Esophagus squamous epithelium (tissue), 5 donors: Measurements from ENCODE around the gene TMEM123. TPM values are rescaled to one million over a fixed set of nuclear protein-coding genes. Genes with fewer than 3 reads are reported as not detected.
"Not testable (repeated sequence)": the region's sequence is repeated elsewhere in the genome, so short reads cannot be mapped to it uniquely, and the experiment has no call there.

Experiments used
- DNase-seq: peaks from one replicate; lab custom pipeline; 2025; lab: John Stamatoyannopoulos, UW
- H3K27ac ChIP-seq, 4 donors: fragments of 200-600 bp; sonication (generic); one replicate each; pipeline ENCODE4 v1.5.1; 2016 to 2019; ENCODE audit warnings: mild to moderate bottlenecking in 1 of 4
- H3K27me3 ChIP-seq, 4 donors: fragments of 200-600 bp; sonication (generic); 1 replicate in 3 of 4; 2 replicates in 1 of 4; pipeline versions ENCODE4 v1.5.1 to v1.6.0; 2017 to 2021; ENCODE audit warnings: antibody characterized with exemption in 1 of 4
- H3K36me3 ChIP-seq, 3 donors: fragments of 200-600 bp; sonication (generic); one replicate each; pipeline ENCODE4 v1.5.1; 2016 to 2019
- H3K4me1 ChIP-seq, 3 donors: fragments of 200-600 bp; sonication (generic); one replicate each; pipeline ENCODE4 v1.5.1; 2017 to 2019
- H3K4me3 ChIP-seq, 4 donors: fragments of 200-600 bp; sonication (generic); 1 replicate in 3 of 4; 2 replicates in 1 of 4; pipeline ENCODE4 v1.5.1; 2016 to 2019; ENCODE audit warnings: mild to moderate bottlenecking in 2 of 4, moderate library complexity in 1 of 4
- H3K9me3 ChIP-seq, 3 donors: fragments of 200-600 bp; sonication (generic); one replicate each; pipeline ENCODE4 v1.5.1; 2016 to 2019
- POLR2A ChIP-seq, 4 donors: fragments of 450-650 bp; IDR thresholded peaks; one replicate each; pipeline ENCODE4 v1.6.1; 2017; ENCODE audit warnings: antibody characterized with exemption in 4 of 4, mild to moderate bottlenecking in 4 of 4, moderate library complexity in 3 of 4
- WGBS, 2 donors: methylation state at CpG; one replicate each; pipeline ENCODE4 v1.1.5; 2018; 5-methylcytosine and 5-hydroxymethylcytosine counted together
- intact Hi-C: fragments of 100-400 bp; cut with DNase I; formaldehyde crosslinking; loops from one replicate; pipeline ENCODE4 v1.15.0; 2022
- total RNA-seq, 4 donors: library from RNA; depleted of rRNA; stranded (reverse); fragments of >200 nt; gene quantifications; one replicate each; pipeline ENCODE4 v1.1.0, GENCODE V29; 2016
- TF ChIP-seq, protein P1 (sequence below), 6 experiments: fragments of 450-650 bp in 4 of 6; fragments of 200-600 bp in 2 of 6; sonication (generic) in 2 of 6; IDR thresholded peaks; one replicate each; pipeline ENCODE4 v1.5.1; 2016 to 2019; ENCODE audit warnings: antibody characterized with exemption in 6 of 6, mild to moderate bottlenecking in 4 of 6, moderate library complexity in 4 of 6
- donor health status: DM: yes; HTN: yes; CAD: no.

Gene TMEM123
- total RNA-seq, 4 donors from 2014 or later: 53.2 to 152 (median 128) TPM

DNA sequence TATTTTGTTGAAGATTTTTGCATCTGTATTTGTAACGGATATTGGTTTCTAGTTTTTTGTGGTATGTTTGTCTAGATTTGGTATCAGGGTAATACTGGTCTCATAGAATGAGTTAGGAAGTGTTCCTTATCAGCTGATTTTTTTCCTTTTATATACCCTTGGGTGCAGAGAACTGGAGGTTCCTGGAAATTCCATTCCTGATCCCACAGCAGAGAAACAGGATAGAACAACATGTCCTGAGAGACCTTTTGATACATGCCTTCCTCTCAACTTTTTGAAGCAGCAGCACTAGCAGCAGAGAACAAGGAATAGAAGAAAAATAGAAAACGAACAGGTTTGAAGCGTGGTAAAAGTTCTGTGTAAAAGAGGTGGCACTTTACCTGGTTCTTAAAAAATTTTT lies 68.7 kb downstream of the TMEM123 start:
- H3K9me3 ChIP-seq: no peaks in the 10 kb centered on the region
- H3K27me3 ChIP-seq: no peaks in the 10 kb centered on the region
- H3K4me1 ChIP-seq: no peaks in the 10 kb centered on the region
- intact Hi-C loops: loop anchor here (10.0 kb wide), 1 partner anchor 111 kb away; no protein-coding TSS in a partner anchor
- H3K36me3 ChIP-seq: peaks cover 3 to 82% (median 9%) of the 10 kb centered on the region in 3 donors
- H3K27ac ChIP-seq: no peak overlapping the region
- no peak overlapping the region for H3K4me3 ChIP-seq
- no peak for DNase-seq
- 90 to 91% methylated on average over 3 of the region's 3 CpGs for WGBS, 2 donors
- no peak for TF ChIP-seq POLR2A (IDR thresholded peaks at IDR 0.05)

DNA sequence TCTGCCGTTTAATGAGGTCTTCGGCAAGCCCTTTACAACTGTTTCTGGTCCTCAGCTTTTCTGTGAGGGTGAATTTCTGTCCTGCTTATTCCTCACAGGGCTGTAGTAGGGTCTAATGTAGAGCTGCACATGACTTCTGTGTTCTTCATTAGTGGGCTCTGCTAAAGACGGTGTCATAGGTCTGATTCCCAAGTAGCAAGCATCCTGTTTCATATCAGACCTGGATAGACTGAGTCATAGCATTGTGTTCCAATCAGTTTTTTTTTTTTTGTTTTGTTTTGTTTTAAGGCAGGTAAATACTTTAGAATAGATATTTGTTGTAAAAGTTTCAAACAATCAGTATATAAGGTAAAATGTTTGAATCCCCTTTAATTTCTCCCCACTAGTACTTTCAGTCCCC lies 70.2 kb downstream of the TMEM123 start:
- Histone ChIP-seq H3K4me1 (no peaks in the 10 kb centered on the region), H3K9me3 (no peaks in the 10 kb centered on the region), H3K27ac (no peak overlapping the region), H3K36me3 (peaks cover 3 to 87% (median 9%) of the 10 kb centered on the region in 3 donors), H3K27me3 (no peaks in the 10 kb centered on the region), H3K4me3 (no peak overlapping the region)
- intact Hi-C loops: loop anchor here (10.0 kb wide), 1 partner anchor 112 kb away; no protein-coding TSS in a partner anchor
- WGBS, 2 donors: 87 to 92% methylated on average over 3 of the region's 3 CpGs
- DNase-seq: no peak
- TF ChIP-seq, protein P1, sequence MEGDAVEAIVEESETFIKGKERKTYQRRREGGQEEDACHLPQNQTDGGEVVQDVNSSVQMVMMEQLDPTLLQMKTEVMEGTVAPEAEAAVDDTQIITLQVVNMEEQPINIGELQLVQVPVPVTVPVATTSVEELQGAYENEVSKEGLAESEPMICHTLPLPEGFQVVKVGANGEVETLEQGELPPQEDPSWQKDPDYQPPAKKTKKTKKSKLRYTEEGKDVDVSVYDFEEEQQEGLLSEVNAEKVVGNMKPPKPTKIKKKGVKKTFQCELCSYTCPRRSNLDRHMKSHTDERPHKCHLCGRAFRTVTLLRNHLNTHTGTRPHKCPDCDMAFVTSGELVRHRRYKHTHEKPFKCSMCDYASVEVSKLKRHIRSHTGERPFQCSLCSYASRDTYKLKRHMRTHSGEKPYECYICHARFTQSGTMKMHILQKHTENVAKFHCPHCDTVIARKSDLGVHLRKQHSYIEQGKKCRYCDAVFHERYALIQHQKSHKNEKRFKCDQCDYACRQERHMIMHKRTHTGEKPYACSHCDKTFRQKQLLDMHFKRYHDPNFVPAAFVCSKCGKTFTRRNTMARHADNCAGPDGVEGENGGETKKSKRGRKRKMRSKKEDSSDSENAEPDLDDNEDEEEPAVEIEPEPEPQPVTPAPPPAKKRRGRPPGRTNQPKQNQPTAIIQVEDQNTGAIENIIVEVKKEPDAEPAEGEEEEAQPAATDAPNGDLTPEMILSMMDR (IDR thresholded peaks at IDR 0.05): no peak
- no peak for TF ChIP-seq POLR2A (IDR thresholded peaks at IDR 0.05)

DNA sequence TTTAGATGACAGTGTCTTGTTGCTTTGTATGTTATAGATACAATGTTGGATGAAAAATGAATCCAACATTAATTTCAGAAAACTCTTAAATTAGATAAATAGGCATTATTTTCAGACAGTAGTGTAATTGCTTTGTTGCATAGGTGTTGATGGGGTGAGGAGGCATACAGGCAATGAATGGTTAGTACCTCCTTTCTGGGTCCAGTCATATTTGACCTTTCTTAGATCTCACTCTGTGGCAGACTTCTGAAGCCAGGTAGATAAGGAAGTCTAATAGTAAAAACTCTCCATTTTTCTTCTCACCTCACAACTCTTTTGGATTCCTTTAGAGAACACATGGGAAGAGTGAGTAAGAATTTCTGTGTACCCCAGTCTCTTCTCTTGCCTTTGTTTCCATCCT lies 73.7 kb downstream of the TMEM123 start:
- Histone ChIP-seq H3K27me3 (no peaks in the 10 kb centered on the region), H3K9me3 (no peaks in the 10 kb centered on the region), H3K36me3 (peaks cover 3 to 79% (median 5%) of the 10 kb centered on the region in 3 donors), H3K4me3 (no peak overlapping the region), H3K27ac (no peak overlapping the region), H3K4me1 (peaks cover 0 to 10% (median 0%) of the 10 kb centered on the region in 3 donors)
- TF ChIP-seq, protein P1 (IDR thresholded peaks at IDR 0.05): no peak
- TF ChIP-seq POLR2A (IDR thresholded peaks at IDR 0.05): no peak
- no peak for DNase-seq
- intact Hi-C loops: no loop called here

DNA sequence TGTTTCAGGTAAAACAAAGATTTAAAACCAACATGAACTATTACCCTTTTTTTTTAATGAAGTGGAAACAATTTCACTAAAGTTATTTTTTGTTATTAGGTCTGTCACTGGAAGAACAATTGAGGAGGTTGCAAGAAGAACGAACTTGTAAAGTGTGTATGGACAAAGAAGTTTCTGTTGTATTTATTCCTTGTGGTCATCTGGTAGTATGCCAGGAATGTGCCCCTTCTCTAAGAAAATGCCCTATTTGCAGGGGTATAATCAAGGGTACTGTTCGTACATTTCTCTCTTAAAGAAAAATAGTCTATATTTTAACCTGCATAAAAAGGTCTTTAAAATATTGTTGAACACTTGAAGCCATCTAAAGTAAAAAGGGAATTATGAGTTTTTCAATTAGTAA lies 74.7 kb downstream of the TMEM123 start:
- Histone ChIP-seq H3K36me3 (peaks cover 3 to 76% (median 5%) of the 10 kb centered on the region in 3 donors), H3K27me3 (no peaks in the 10 kb centered on the region), H3K9me3 (no peaks in the 10 kb centered on the region), H3K4me1 (peaks cover 0 to 10% (median 0%) of the 10 kb centered on the region in 3 donors), H3K27ac (no peak overlapping the region), H3K4me3 (no peak overlapping the region)
- TF ChIP-seq, protein P1 (IDR thresholded peaks at IDR 0.05): no peak
- TF ChIP-seq POLR2A (IDR thresholded peaks at IDR 0.05): no peak
- WGBS, 2 donors: 86% methylated on average over 2 of the region's 2 CpGs
- DNase-seq: no peak
- intact Hi-C loops: no loop called here

DNA sequence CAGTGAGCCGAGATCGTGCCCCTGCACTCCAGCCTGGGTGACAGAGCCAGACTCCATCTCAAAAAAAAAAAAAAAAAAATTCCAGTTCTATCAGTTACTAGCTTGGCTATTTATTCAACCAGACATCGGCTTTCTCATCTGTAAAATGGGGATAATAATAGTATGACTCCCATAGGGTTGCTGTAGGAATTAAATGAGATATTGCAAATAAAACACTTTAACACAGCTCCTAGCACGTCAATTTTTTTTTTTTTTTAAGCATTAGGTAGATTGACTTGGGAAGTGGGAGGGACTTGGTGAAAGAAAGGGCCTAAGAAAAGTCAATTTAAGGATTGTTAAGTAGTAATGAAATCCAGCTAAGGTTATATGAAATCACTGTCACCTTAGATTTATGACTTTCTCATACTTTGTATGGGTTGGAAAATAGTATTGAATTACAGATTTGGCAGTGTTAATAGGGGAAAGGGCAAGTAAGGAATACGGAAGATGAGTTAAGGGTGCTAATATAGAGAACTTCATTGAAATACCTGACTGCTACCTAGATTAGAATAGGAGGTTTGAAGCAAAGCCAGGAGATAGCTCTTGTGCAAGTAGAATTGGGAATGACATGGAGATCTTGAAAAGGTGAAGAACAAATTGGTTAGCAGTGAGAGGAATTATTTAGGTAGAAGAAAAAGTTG lies 76.7 kb downstream of the TMEM123 start:
- WGBS, 2 donors: 87 to 97% methylated on average over 5 of the region's 5 CpGs
- peaks cover 0 to 10% (median 0%) of the 10 kb centered on the region in 3 donors for H3K4me1 ChIP-seq
- no peaks in the 10 kb centered on the region for H3K27me3 ChIP-seq
- DNase-seq: no peak
- H3K9me3 ChIP-seq: no peaks in the 10 kb centered on the region
- peaks cover 0 to 61% (median 3%) of the 10 kb centered on the region in 3 donors for H3K36me3 ChIP-seq
- intact Hi-C loops: no loop called here
- no peak for TF ChIP-seq POLR2A (IDR thresholded peaks at IDR 0.05)
- TF ChIP-seq, protein P1 (IDR thresholded peaks at IDR 0.05): no peak
- no peak overlapping the region for H3K4me3 ChIP-seq
- no peak overlapping the region for H3K27ac ChIP-seq

DNA sequence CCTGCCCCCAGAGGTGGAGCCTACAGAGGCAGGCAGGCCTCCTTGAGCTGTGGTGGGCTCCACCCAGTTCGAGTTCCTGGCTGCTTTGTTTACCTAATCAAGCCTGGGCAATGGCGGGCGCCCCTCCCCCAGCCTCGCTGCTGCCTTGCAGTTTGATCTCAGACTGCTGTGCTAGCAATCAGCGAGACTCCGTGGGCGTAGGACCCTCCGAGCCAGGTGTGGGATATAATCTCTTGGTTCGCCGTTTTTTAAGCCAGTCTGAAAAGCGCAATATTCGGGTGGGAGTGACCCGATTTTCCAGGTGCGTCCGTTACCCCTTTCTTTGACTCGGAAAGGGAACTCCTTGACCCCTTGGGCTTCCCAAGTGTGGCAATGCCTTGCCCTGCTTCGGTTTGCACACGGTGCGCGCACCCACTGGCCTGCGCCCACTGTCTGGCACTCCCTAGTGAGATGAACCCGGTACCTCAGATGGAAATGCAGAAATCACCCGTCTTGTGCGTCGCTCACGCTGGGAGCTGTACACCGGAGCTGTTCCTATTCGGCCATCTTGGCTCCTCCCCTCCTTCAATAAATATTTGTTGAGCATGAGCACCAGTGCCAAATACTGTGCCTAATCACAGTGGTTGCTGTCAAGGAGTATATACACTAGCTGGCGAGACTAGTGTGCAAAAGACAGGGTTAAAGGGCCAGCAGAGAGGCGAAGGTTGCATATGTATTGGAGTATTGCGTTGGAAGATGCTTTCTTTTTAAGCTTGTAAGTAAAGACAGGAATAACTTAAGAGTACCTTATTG lies 77.7 kb downstream of the TMEM123 start:
- intact Hi-C loops, DNase-seq, H3K9me3 ChIP-seq, H3K4me3 ChIP-seq, H3K27me3 ChIP-seq, H3K27ac ChIP-seq: not testable (repeated sequence)
- WGBS, 2 donors: 86 to 94% methylated on average over 13 to 15 of the region's 31 CpGs
- peaks cover 0 to 50% (median 3%) of the 10 kb centered on the region in 3 donors for H3K36me3 ChIP-seq
- H3K4me1 ChIP-seq: peaks cover 0 to 10% (median 0%) of the 10 kb centered on the region in 3 donors
